ENCODE measurements around the gene GABRG3. TPM values are rescaled to one million over a fixed set of nuclear protein-coding genes. Genes with fewer than 3 reads are reported as not detected.

The GABRG3 gene
- total RNA-seq, 1 donor from 2014 or later = not detected

DNA sequence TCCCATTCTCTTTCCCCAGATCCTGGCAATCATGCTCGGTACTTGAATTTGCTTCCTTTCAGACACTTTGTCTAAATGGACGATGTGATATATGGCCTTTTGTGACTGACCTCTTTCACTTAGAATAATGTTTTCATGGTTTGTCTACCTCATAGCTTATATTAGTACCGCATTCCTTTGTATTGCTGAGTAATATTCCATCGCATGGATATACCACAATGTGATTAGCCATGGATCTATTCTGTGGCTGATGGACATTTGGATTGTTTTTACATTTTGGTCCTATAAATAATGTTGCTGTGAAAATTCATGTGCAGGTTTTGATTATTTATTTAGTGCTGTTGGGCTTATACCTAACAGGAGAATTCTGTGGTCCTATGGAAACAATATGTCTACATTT is 458.6 kb downstream of the GABRG3 start:
- H3K4me3 ChIP-seq = no peak overlapping the region
- no peaks in the 10 kb centered on the region for H3K9me3 ChIP-seq
- H3K4me1 ChIP-seq = no peaks in the 10 kb centered on the region
- H3K36me3 ChIP-seq = no peaks in the 10 kb centered on the region
- H3K27ac ChIP-seq = no peak overlapping the region
- TF ChIP-seq POLR2AphosphoS5 (IDR thresholded peaks at IDR 0.05; ENCODE audit: insufficient read depth in 1 of 2, low read depth in 1 of 2) (no peak), POLR2A (IDR thresholded peaks at IDR 0.05) (no peak)
- TF ChIP-seq, protein P1, sequence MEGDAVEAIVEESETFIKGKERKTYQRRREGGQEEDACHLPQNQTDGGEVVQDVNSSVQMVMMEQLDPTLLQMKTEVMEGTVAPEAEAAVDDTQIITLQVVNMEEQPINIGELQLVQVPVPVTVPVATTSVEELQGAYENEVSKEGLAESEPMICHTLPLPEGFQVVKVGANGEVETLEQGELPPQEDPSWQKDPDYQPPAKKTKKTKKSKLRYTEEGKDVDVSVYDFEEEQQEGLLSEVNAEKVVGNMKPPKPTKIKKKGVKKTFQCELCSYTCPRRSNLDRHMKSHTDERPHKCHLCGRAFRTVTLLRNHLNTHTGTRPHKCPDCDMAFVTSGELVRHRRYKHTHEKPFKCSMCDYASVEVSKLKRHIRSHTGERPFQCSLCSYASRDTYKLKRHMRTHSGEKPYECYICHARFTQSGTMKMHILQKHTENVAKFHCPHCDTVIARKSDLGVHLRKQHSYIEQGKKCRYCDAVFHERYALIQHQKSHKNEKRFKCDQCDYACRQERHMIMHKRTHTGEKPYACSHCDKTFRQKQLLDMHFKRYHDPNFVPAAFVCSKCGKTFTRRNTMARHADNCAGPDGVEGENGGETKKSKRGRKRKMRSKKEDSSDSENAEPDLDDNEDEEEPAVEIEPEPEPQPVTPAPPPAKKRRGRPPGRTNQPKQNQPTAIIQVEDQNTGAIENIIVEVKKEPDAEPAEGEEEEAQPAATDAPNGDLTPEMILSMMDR (IDR thresholded peaks at IDR 0.05) = no peak
- intact Hi-C loops (cut with DNase I) = no loop called here
- no peak for DNase-seq (ENCODE audit: extremely low spot score in 2 of 2)
- no peaks in the 10 kb centered on the region for H3K27me3 ChIP-seq

DNA sequence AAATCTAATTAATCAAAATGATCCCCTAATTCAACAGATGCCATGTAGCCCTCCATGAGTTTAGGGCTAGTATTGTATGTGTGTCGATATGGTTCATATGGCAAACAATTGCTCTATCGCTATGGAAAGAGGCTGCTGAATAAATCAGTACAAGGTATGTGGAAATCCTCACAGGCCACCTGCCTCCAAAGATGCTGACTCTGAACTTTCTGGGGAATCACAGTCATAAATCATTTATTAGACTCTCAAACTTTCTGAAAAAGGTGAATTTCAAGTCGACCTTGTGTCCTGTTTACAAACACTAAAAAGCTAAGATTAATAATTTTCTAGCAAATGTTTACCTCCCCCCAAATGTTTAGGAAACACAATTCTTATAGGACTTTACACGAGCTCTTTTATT is 462.6 kb downstream of the GABRG3 start:
- TF ChIP-seq POLR2A (IDR thresholded peaks at IDR 0.05) (no peak), POLR2AphosphoS5 (IDR thresholded peaks at IDR 0.05; ENCODE audit: insufficient read depth in 1 of 2, low read depth in 1 of 2) (no peak)
- TF ChIP-seq, protein P1 (IDR thresholded peaks at IDR 0.05) = no peak
- H3K27ac ChIP-seq = no peak overlapping the region
- no peak for DNase-seq (ENCODE audit: extremely low spot score in 2 of 2)

DNA sequence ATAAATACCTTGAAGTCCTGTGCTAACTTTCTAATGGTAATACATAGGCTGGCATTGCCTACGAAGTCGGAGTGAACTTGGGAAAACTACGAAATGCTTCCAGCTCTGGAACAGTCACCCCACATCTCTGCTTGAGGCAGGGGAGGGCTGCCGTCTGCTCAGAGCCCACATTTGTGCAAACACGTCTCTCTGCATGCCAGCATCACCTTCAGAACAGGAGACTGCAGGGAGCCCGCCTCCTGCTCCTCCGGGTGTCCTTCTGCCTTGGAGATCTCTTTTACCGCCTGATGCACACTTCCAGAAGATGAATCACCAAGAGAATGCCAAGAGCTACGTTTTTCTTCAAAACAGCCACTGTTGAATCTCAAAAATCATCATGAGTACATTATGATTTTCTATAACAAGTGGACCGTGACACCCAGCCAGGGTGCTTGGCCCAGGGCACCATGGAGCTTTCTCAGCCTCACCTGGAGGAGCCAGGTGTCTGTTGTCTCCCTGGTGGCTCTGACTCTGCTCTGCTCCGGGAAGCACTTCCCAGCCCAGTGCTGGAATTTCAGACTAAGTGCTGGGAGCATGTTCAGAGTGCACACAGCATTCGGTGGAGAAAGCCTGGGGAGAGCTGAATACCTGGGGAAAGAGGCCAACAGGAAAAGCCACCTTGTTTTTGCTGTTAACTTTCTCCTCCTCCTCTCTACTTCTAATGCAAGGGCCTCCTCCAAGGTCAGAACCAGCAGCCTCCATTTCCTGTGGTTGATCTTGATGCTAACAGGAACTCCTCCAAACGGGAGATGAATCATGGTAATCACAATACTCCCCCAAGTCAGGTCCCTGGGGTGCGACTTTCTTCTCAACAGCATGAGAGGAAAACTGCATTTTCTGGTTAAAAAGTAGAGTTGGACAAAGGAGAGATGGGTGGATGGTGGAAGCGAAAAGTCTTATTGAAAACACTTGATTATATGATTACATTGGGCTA is 467.7 kb downstream of the GABRG3 start:
- Histone ChIP-seq H3K9me3 (no peaks in the 10 kb centered on the region), H3K27me3 (no peaks in the 10 kb centered on the region), H3K27ac (no peak overlapping the region), H3K36me3 (no peaks in the 10 kb centered on the region), H3K4me3 (no peak overlapping the region), H3K4me1 (no peaks in the 10 kb centered on the region)
- DNase-seq (ENCODE audit: extremely low spot score in 2 of 2) = no peak
- intact Hi-C loops (cut with DNase I) = no loop called here
- TF ChIP-seq POLR2AphosphoS5 (IDR thresholded peaks at IDR 0.05; ENCODE audit: insufficient read depth in 1 of 2, low read depth in 1 of 2) (no peak), POLR2A (IDR thresholded peaks at IDR 0.05) (no peak)
- TF ChIP-seq, protein P1 (IDR thresholded peaks at IDR 0.05) = no peak

More for the DNA sequence above, 462.6 kb downstream of the GABRG3 start:
- no peak overlapping the region for H3K4me3 ChIP-seq
- H3K36me3 ChIP-seq = no peaks in the 10 kb centered on the region
- no peaks in the 10 kb centered on the region for H3K4me1 ChIP-seq
- no peaks in the 10 kb centered on the region for H3K27me3 ChIP-seq
- H3K9me3 ChIP-seq = no peaks in the 10 kb centered on the region
- intact Hi-C loops (cut with DNase I) = no loop called here

DNA sequence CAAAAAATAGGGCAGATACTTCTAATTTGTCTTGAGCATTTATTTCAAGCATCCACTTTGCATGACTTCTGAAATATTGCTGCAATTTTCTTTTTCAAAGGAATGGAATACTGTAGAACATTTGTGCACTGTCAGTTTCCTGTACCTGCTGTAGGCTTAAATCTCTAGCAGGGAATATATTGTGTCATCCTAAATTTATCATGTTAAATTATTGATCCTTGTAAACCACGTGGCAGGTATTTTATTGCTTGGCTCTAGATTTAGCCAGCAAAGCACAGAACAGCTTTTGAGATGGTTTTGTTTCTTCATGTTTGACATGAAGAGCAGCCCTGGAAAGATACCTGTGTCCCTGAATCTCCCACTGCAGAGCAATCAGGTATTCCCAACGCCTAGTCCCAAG is 470.1 kb downstream of the GABRG3 start:
- no peaks in the 10 kb centered on the region for H3K36me3 ChIP-seq
- H3K27ac ChIP-seq = no peak overlapping the region
- no peaks in the 10 kb centered on the region for H3K4me1 ChIP-seq
- no peak overlapping the region for H3K4me3 ChIP-seq
- H3K27me3 ChIP-seq = no peaks in the 10 kb centered on the region
- no peaks in the 10 kb centered on the region for H3K9me3 ChIP-seq
- no peak for TF ChIP-seq POLR2A (IDR thresholded peaks at IDR 0.05)
- intact Hi-C loops (cut with DNase I) = no loop called here
- DNase-seq (ENCODE audit: extremely low spot score in 2 of 2) = no peak

DNA sequence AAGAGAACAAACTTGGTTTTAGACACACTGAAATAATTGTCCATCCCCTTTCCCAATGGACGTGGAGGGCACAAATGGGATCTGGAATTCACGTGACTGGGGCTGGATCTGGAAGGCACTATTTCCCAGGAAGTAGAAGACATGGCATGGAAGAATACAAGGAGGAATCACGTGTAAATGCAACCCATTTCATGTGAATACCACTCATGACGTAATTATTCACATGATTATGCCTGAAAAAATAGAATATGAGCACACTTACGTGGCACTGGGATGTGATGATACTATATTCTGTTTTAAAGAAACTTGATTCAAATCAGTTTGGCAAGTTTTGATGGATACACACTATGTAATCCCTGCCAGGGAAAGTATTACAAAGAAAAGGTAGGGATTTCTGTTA is 477.3 kb downstream of the GABRG3 start:
- no peak for DNase-seq (ENCODE audit: extremely low spot score in 2 of 2)
- Histone ChIP-seq H3K27me3 (no peaks in the 10 kb centered on the region), H3K9me3 (no peaks in the 10 kb centered on the region), H3K4me3 (no peak overlapping the region), H3K27ac (no peak overlapping the region), H3K4me1 (no peaks in the 10 kb centered on the region), H3K36me3 (no peaks in the 10 kb centered on the region)
- intact Hi-C loops (cut with DNase I) = no loop called here
- TF ChIP-seq POLR2AphosphoS5 (IDR thresholded peaks at IDR 0.05; ENCODE audit: insufficient read depth in 1 of 2, low read depth in 1 of 2) = no peak
- TF ChIP-seq, protein P1 (IDR thresholded peaks at IDR 0.05) = no peak
- TF ChIP-seq POLR2A (IDR thresholded peaks at IDR 0.05) = no peak

Data from vagina (tissue), 2 donors.